Activated CD4-positive, alpha-beta T cell treated with anti-CD3 and anti-CD28 coated beads, Interleukin-2, amount 50 U/mL, for 4 hours (primary cell): ENCODE results near the gene DEPDC1B.
"Not testable (repeated sequence)": the region's sequence is repeated elsewhere in the genome, so short reads cannot be mapped to it uniquely, and the experiment has no call there.

Experiments
- DNase-seq, 2 experiments: peaks; one replicate each; pipeline ENCODE4 v3.0.0-alpha.2; 2020

DEPDC1B gene

GRCh38 chr5:60638300-60638699 is 61.7 kb downstream of the DEPDC1B start:
- no peak for DNase-seq

- no peak for DNase-seq
These were observed 63.3 kb downstream of the DEPDC1B start for GRCh38 chr5:60636644-60637043.

GRCh38 chr5:60636001-60636400 is 64.0 kb downstream of the DEPDC1B start:
- DNase-seq: no peak

- no peak for DNase-seq
These were observed 65.9 kb downstream of the DEPDC1B start for GRCh38 chr5:60634051-60634450.

- DNase-seq: no peak
These were observed 66.6 kb downstream of the DEPDC1B start for GRCh38 chr5:60633341-60633740.

GRCh38 chr5:60632153-60632552 is 67.8 kb downstream of the DEPDC1B start:
- DNase-seq: no peak

- no peak for DNase-seq
These were observed 69.1 kb downstream of the DEPDC1B start for GRCh38 chr5:60630836-60631235.

GRCh38 chr5:60630179-60630578 is 69.8 kb downstream of the DEPDC1B start:
- no peak for DNase-seq

- not testable (repeated sequence) for DNase-seq
These were observed 75.1 kb downstream of the DEPDC1B start for GRCh38 chr5:60624875-60625274.

- not testable (repeated sequence) for DNase-seq
These were observed 79.2 kb downstream of the DEPDC1B start for GRCh38 chr5:60620752-60621151.

GRCh38 chr5:60613826-60614225 is 86.1 kb downstream of the DEPDC1B start:
- DNase-seq: no peak

- no peak for DNase-seq
These were observed 88.7 kb downstream of the DEPDC1B start for GRCh38 chr5:60611099-60611740.

GRCh38 chr5:60604771-60605170 is 95.2 kb downstream of the DEPDC1B start:
- DNase-seq: no peak

GRCh38 chr5:60598424-60598823 is 101.5 kb downstream of the DEPDC1B start:
- no peak for DNase-seq

GRCh38 chr5:60597572-60598320 is 102.2 kb downstream of the DEPDC1B start:
- no peak for DNase-seq

- DNase-seq: no peak
These were observed 105.1 kb downstream of the DEPDC1B start for GRCh38 chr5:60594715-60595477.

GRCh38 chr5:60590172-60590571 is 109.8 kb downstream of the DEPDC1B start:
- no peak for DNase-seq

GRCh38 chr5:60587312-60587711 is 112.7 kb downstream of the DEPDC1B start:
- DNase-seq: not testable (repeated sequence)

- no peak for DNase-seq
These were observed 113.6 kb downstream of the DEPDC1B start for GRCh38 chr5:60586307-60586901.

GRCh38 chr5:60585618-60586017 is 114.3 kb downstream of the DEPDC1B start:
- DNase-seq: no peak

- no peak for DNase-seq
These were observed 115.7 kb downstream of the DEPDC1B start for GRCh38 chr5:60584304-60584703.

- DNase-seq: no peak
These were observed 116.3 kb downstream of the DEPDC1B start for GRCh38 chr5:60583616-60584015.

GRCh38 chr5:60578315-60578714 is 121.7 kb downstream of the DEPDC1B start:
- DNase-seq: no peak
